A673 (cell line): Measurements from ENCODE around the gene SEMA3E. TPM values are rescaled to one million over a fixed set of nuclear protein-coding genes. Genes with fewer than 3 reads are reported as not detected.

Source experiments
- BruUV-seq: library from RNA; stranded (reverse); fragments of 400-500 nt; replicated peaks from 2 replicates; lab custom pipeline; 2021; lab: Mats Ljungman, UMichigan
- CTCF ChIA-PET: fragments of 300-600 bp; sonication (Branson Sonifier 250); formaldehyde crosslinking; loops from one replicate; lab custom pipeline; 2022; ENCODE audit warnings: antibody characterized with exemption; lab: Charles Lee
- POLR2A ChIA-PET: fragments of 300-600 bp; sonication (Branson Sonifier 250); formaldehyde crosslinking; loops from one replicate; lab custom pipeline; 2022; ENCODE audit warnings: antibody characterized with exemption; ENCODE audit not compliant: low non-redundant PET; lab: Charles Lee
- DNase-seq: peaks from one replicate; pipeline ENCODE4 v3.0.0-alpha.2; 2015; ENCODE audit warnings: low spot score
- H3K27ac ChIP-seq: fragments of 200-600 bp; sonication (generic); 2 replicates; pipeline ENCODE4 v1.5.1; 2016; ENCODE audit warnings: mixed run types, low read depth, mild to moderate bottlenecking, mixed read lengths, antibody characterized with exemption, low read length; ENCODE audit not compliant: poor library complexity, severe bottlenecking
- H3K27me3 ChIP-seq: fragments of 200-600 bp; sonication (generic); replicated peaks from 2 replicates; pipeline ENCODE4 v1.6.1; 2017; ENCODE audit warnings: mixed run types, low read depth, mild to moderate bottlenecking, mixed read lengths, antibody characterized with exemption, low read length; ENCODE audit not compliant: insufficient read depth, poor library complexity
- H3K36me3 ChIP-seq: fragments of 200-600 bp; sonication (generic); 2 replicates; pipeline ENCODE4 v1.6.1; 2016; ENCODE audit warnings: mixed run types, mild to moderate bottlenecking, mixed read lengths, antibody characterized with exemption, low read length; ENCODE audit not compliant: insufficient read depth, poor library complexity, severe bottlenecking
- H3K4me1 ChIP-seq: fragments of 200-600 bp; sonication (generic); 2 replicates; pipeline ENCODE4 v1.6.1; 2017; ENCODE audit warnings: mixed run types, mild to moderate bottlenecking, mixed read lengths, antibody characterized with exemption, low read length; ENCODE audit not compliant: insufficient read depth, poor library complexity, severe bottlenecking
- H3K4me3 ChIP-seq: fragments of 200-600 bp; sonication (generic); 2 replicates; pipeline ENCODE4 v1.5.1; 2016; ENCODE audit warnings: low read depth, mixed run types, mild to moderate bottlenecking, mixed read lengths, low read length; ENCODE audit not compliant: poor library complexity, severe bottlenecking
- H3K9me3 ChIP-seq: fragments of 200-600 bp; sonication (generic); 2 replicates; pipeline ENCODE4 v1.6.1; 2016; ENCODE audit warnings: mixed run types, low read depth, mild to moderate bottlenecking, mixed read lengths, antibody characterized with exemption, low read length; ENCODE audit not compliant: poor library complexity, severe bottlenecking
- CTCF ChIP-seq: fragments of 300-800, 200-600 bp; sonication (generic); conservative IDR thresholded peaks from 2 replicates; pipeline ENCODE4 v1.5.1; 2017; ENCODE audit warnings: low read depth, mild to moderate bottlenecking, antibody characterized with exemption, low read length, moderate library complexity, mixed read lengths
- EZH2 ChIP-seq: fragments of 200-600 bp; sonication (generic); IDR thresholded peaks from 2 replicates; pipeline ENCODE4 v1.6.1; 2017; ENCODE audit warnings: borderline replicate concordance, low read depth, mild to moderate bottlenecking, mixed read lengths, antibody characterized with exemption, low read length; ENCODE audit not compliant: poor library complexity, severe bottlenecking
- intact Hi-C: fragments of 100-400 bp; cut with micrococcal nuclease; formaldehyde crosslinking; loops from one replicate; pipeline ENCODE4 v1.10.0; 2022; ENCODE audit not compliant: unreplicated experiment
- total RNA-seq: library from RNA; stranded (reverse); gene quantifications from 2 replicates; pipeline ENCODE4 v1.2.3, GENCODE V29; 2021

Gene SEMA3E
- total RNA-seq, 1 experiment from 2014 or later = not detected

- POLR2A ChIA-PET = no interaction called here
- TF ChIP-seq CTCF = no peak
- H3K4me3 ChIP-seq = no peak overlapping the region
Measured at GRCh38 chr7:83452256-83452655, 196.7 kb downstream of the SEMA3E start.

DNA sequence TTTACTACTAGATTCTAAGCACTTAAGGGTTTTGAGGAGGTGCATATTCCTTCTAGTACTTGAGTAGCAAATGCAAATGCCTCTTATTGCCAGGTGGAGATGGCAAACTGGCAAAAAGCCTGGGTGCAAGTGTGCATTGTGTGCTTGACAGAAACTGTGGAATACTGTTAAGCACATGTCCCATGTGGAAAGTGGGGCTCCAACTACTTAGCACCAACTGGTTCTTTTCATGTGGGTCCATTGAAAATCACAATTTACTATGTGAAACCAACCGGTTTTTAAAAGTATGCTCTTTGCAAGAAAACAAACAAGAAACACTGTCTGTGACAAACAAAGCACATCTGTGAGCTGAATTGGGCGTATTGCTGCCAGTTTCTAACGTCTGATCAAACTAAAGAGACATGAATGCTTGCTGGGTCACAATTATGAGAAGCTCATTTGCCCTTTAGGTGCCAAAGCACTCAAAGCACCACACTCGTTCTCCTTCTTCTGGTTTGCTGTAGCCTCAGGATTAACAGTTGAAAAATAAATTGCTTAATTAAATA lies 197.4 kb downstream of the SEMA3E start:
- H3K27me3 ChIP-seq = no peaks in the 10 kb centered on the region
- no TSS peak for BruUV-seq
- no peaks in the 10 kb centered on the region for H3K36me3 ChIP-seq
- ChIA-PET CTCF (no interaction called here), POLR2A (no interaction called here)
- H3K27ac ChIP-seq = no peak overlapping the region
- no peak for DNase-seq
- no peak overlapping the region for H3K4me3 ChIP-seq
- H3K4me1 ChIP-seq = no peaks in the 10 kb centered on the region
- intact Hi-C loops = no loop called here
- no peak for TF ChIP-seq EZH2
- no peak for TF ChIP-seq CTCF
- H3K9me3 ChIP-seq = no peaks in the 10 kb centered on the region

More at GRCh38 chr7:83452256-83452655, 196.7 kb downstream of the SEMA3E start:
- Histone ChIP-seq H3K27me3 (no peaks in the 10 kb centered on the region), H3K36me3 (no peaks in the 10 kb centered on the region), H3K27ac (no peak overlapping the region), H3K4me1 (peaks cover 5% of the 10 kb centered on the region), H3K9me3 (no peaks in the 10 kb centered on the region)
- intact Hi-C loops = no loop called here
- no peak for DNase-seq
- CTCF ChIA-PET = no interaction called here
- no TSS peak for BruUV-seq

DNA sequence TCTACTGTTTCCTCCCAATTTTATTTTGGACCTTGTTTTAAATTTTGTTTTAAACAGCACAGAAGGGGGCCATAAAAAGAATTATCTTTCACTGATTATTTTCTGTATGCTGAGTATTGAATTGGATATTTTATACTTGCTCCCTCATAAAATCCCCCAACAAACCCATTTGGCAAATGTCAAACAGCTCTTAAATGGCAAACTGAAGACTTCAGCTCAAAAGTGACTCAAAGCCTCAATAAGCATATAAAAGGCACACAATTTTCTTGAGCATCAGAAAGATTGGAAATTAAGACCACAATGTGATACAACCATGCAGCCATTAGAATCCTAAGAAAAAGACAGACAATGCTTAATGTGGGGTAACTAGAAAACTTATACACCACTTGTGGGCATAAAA lies 199.2 kb downstream of the SEMA3E start:
- no TSS peak for BruUV-seq
- intact Hi-C loops = no loop called here
- no peaks in the 10 kb centered on the region for H3K36me3 ChIP-seq
- H3K27me3 ChIP-seq = no peaks in the 10 kb centered on the region
- H3K27ac ChIP-seq = no peak overlapping the region
- no peak for DNase-seq
- no peak overlapping the region for H3K4me3 ChIP-seq
- no peaks in the 10 kb centered on the region for H3K9me3 ChIP-seq
- TF ChIP-seq EZH2 (no peak), CTCF (no peak)
- CTCF ChIA-PET = no interaction called here
- POLR2A ChIA-PET = no interaction called here
- no peaks in the 10 kb centered on the region for H3K4me1 ChIP-seq
